Stimulated activated CD8-positive, alpha-beta memory T cell treated with anti-CD3 and anti-CD28 coated beads, Interleukin-7, amount 100 ng/mL, for 1 hour (primary cell): Measurements from ENCODE around the gene FAM241A.
A peak's percentile ranks its signal among the peaks of the same experiment; 100 is the strongest.

Source experiments
- DNase-seq, 2 donors: peaks; one replicate each; pipeline ENCODE4 v3.0.0-alpha.2; 2020; ENCODE audit warnings: low read depth in 2 of 2

FAM241A gene

DNA sequence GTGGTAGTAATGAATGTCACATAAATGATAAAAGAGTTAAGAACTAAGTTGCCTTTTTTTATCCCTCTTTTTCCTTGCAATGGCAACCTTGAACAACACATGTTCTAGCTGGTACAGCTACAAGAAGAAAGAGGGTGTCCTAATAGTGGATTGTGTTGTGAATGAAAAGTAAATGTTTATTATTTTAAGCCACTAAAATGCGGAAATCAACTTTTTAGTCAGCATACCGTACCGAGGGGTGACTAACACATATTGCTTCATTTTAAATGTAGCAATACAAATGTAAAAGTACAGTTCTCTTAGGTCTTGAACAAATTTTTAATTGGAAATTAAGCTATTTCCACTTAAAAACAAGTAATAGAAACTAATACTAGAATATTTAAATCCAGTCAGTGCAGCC is 68.6 kb downstream of the FAM241A start:
- DNase-seq = no peak

DNA sequence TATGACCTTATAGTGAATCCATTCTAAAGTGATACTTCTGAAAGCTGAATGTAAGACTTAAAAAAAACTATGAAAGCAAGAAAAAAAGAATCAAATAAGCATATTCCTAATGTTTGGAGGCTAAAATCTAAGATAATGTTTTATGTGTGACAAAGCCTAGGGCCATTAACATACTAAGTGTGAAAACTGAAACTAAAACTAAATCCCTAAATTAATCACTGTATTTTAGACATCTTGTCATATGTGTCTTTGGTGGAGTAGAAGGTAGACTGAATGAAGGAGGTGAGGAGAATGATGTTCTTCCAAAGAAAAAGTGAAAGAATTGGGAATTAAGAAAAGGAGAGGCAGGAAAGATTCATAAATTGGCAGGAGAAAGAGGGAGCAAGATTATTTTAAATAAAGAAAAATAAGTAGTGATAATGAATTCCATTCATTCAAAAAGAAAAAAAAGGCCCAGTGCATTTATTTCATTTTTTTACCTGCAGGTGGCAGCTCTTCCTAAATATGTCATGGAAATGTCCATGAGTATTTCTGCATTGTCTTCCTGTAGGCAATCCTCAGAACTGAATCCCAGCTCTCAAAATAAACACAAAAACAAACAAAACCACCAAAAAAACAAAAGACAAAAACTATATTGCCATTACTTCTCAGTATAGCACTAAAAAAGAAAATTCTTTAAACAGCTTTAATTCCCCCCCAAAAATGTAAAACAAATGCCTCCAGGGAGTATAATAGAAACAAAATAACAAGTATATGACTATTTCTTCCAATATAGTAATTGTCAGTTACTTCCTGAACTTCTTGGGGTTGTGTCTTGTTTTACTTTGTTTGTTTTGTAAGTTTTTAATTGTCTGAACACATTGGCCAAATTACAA is 69.4 kb downstream of the FAM241A start:
- DNase-seq = no peak

DNA sequence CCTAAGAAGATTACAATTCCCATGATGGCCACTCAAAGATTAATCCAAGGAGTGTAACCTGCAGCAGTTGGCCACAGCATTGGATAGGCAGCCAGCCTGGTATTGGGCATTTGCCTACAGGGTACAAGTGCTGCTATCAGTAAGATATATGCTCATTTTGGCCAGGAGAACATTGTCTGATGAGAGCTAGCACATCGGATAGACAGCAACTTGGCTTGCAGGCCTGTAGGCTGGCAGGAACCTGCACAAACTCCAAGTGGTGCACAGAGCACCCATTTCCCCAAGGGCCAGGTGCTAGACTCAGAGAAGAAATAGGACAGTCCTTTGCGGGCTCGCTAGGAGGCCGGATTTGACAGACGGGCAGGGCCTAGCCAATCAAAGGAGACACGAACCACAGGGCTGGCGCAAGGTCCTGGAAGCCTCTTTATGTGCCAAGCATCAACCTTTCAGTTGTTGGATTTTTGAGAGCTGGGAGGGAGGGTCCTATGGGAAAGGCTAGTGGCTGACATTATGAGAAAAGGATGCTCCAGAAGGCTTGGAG is 74.6 kb downstream of the FAM241A start:
- DNase-seq = no peak

DNA sequence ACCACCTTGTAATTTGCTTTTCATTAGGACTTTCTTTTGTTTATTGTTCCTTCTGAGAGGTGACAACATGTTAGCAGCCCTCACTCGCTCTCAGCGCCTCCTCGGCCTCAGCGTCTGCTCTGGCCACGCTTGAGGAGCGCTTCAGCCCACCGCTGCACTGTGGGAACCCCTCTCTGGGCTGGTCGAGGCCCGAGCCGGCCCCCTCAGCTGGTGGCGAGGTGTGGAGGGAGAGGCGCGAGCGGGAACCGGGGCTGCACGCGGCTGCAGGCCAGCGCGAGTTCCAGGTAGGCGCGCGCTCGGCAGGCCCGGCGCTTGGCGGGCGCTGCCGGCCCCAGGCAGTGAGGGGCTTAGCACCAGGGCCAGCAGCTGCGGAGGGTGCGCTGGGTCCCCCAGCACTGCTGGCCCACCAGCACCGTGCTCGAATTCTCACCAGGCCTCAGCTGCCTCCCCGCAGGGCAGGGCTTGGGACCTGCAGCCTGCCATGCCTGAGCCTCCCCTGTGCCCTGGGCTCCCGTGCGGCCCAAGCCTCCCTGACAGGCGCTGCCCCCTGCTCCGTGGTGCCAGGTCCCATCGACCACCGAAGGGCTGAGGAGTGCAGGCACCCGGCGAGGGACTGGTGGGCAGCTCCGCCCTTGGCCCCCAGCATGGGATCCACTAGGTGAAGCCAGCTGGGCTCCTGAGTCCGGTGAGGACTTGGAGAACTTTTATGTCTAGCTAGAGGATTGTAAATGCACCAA is 77.1 kb downstream of the FAM241A start:
- DNase-seq = no peak

DNA sequence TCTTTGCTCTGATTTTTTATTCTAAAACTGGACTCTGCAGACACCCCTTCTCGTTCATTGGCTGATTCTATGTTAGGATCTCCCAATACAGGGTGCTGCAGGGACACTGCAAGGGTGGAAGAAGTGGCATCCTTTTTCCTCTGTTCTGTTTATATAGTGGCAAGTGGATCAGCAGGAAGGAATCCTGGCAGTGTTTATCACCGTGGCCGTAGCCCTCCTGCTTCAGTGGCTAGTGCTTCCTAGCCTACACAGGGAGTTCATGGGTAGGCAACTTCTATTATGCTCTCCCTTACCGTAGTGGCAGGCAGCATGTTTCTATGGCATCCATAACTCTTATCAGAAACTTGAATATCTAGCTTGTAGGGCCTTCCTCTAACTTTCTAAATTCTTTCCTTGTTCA is 79.9 kb downstream of the FAM241A start:
- no peak for DNase-seq

DNA sequence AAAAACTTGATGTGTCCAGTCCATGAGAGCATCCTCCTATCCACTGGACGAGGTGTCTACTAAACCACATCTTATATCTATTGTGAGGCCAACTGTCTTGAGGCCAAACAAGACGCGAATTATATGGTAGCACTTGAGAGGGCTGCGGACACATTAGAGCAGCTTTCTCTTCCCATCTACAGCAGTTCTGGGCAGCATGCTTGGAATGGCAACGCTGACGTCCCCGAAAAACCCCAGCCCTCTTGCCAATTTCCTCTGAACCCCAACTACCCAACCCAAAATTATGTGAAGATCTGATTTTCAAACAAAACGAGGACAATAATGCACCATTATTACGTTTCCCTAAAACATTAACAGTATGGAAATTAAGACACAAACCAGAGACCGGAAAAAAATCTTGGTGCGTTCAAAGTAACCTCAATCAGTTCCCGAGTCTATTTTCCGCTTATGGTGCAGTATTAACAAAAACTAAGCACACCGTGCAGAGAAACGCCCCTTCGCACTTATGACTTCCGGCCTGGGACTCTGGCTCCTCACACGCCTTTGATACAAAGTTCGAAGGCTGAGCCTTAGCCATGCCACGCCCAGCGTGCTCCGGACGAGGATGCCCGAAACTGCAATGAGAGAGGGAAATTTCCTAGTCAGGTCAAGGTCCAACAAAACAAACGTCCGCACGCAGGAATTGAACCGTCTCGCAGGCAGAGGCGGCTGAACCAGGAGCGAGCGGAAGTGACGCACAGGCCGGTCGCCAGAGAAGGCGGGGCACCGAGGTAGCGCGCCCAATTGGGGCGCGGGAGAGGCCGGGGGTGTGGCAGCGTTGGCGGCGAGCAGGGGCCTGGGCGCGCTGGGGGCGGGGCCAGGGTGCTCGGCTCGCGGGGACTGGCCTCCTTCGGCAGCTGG is 85.9 kb downstream of the FAM241A start:
- DNase-seq = peak; percentile 91 to 93

DNA sequence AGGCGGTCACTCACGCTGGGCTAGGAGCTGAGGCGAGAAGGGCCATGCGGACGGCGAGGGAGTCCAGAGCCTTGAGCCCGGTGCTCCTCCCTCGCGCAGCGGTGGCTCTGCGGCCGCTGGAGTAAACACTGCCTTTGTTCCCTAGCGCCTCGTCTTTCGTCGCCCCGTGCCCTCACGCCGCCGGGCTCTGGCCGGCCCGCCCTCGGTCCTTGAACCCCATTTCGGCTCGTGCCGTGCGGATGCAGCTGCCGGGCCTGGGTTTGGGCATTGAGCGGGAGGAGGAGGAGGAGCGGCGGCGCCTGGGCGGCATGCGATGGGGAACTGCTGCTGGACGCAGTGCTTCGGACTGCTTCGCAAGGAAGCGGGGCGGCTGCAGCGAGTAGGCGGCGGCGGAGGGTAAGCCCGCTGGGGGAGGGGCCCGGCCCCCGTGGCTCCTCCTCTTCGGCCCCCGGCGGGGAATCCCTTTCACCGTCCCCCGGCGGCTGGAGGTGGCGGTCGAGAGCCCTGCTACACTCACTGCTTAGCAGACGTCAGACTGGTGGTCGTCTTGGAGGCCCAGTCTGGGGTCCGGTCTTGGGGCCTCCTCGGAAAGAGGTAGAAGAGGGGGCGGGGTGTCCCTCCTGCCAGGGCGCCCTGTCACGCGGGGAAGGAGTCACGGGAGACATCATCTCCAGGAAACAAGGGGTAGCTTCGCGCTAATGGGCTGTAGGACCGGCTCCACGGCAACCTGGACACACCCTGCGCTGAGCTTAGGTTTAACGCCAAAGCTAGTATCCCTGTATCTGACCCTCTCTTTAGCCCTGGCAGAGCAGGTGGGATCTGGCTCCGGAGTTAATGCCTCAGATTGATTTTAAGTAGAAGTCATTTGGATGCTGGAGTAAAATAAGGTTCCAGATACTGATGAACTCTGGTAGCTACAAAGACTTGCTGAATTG is 86.8 kb downstream of the FAM241A start, which contains the start of gene AP1AR:
Gene AP1AR, plus strand, starts transcription at position 9 of the 935 bp plus-strand sequence. Its CDS starts 305 bp downstream, at position 314.
- peak; percentile 58 to 66 for DNase-seq

DNA sequence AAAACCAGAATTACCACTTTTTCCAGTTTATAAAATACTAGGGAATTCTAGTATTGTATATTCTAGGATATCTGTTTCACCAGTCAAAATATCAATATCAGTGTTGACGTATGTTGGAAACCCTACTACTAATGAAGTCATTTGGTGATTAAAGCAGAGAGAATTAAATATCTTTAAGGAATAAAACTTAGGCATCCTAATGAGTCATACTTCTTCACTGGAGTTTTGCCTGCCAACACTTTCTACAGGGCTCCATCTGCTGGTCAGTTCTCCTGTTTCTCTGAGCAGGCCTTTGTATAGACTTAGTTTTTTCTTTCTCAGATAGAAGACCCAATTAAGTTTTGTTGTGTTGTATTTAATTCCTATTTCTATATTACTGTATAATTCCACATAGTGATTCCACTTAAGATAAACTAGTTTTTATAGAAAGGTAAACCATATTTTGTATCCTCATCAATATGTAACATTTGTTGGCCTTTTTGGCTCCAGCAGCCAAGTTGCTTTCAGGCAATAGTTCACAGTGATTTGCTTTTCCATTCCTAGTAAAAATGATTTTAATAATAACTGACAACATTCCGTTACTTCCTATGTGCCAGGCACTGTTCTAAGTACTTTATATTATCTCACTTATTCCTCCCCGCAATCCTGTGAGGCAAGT is 89.8 kb downstream of the FAM241A start:
- DNase-seq = peak in 1 of 2 donors; percentile 31

DNA sequence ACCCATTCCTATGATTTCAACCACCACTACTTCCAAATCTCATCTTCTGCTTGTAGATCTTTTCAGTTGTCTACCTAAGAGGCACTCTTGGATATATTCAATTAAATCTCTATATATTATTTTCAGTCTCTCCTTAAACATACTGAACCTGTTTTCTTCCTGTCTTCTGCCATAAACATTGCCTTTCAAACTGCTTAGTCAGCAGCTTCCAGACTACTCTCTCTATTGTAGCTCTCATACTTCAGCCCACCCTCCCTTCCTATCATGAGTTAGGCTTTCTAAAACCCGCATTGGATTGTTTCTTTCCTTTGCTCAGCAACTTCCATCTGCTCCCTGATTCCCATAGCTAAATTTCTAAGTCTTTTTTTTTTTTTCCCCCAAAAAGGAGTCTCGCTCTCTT is 90.8 kb downstream of the FAM241A start:
- DNase-seq = no peak

DNA sequence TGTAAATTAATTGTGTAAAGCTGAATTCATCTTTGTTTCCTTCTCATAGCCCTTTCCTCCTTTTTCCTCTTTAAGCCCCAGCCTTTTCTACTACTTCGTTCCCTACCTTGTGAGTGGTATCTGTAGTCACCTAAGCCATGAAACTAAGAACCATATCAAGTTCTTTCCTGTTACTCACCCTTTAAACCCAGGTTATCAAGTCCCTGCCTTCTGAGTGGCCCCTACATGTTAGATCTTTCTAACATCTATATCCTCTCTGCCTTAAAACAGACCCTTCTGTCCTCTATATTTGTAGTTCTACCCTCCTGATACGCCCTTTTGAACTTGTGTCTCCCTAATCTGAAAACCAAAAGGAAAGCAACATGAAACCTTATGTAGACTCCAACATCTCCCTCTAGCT is 93.6 kb downstream of the FAM241A start:
- DNase-seq = no peak
